KOPT-K1 (cell line): ENCODE measurements around the gene THSD8.

ENCODE experiments used
- H3K27ac ChIP-seq: fragments of 200-600 bp; sonication (generic); 2 replicates; pipeline ENCODE4 v1.5.1; 2016; ENCODE audit warnings: antibody characterized with exemption, mild to moderate bottlenecking, low read depth, low read length; ENCODE audit not compliant: poor library complexity, severe bottlenecking
- H3K36me3 ChIP-seq: fragments of 200-600 bp; sonication (generic); 2 replicates; pipeline ENCODE4 v1.5.1; 2017; ENCODE audit warnings: antibody characterized with exemption, mild to moderate bottlenecking, low read length, moderate library complexity; ENCODE audit not compliant: insufficient read depth
- H3K9me3 ChIP-seq: fragments of 200-600 bp; sonication (generic); 2 replicates; pipeline ENCODE4 v1.5.1; 2017; ENCODE audit warnings: antibody characterized with exemption, low read length, mild to moderate bottlenecking; ENCODE audit not compliant: insufficient read depth, poor library complexity, severe bottlenecking

THSD8 gene

DNA sequence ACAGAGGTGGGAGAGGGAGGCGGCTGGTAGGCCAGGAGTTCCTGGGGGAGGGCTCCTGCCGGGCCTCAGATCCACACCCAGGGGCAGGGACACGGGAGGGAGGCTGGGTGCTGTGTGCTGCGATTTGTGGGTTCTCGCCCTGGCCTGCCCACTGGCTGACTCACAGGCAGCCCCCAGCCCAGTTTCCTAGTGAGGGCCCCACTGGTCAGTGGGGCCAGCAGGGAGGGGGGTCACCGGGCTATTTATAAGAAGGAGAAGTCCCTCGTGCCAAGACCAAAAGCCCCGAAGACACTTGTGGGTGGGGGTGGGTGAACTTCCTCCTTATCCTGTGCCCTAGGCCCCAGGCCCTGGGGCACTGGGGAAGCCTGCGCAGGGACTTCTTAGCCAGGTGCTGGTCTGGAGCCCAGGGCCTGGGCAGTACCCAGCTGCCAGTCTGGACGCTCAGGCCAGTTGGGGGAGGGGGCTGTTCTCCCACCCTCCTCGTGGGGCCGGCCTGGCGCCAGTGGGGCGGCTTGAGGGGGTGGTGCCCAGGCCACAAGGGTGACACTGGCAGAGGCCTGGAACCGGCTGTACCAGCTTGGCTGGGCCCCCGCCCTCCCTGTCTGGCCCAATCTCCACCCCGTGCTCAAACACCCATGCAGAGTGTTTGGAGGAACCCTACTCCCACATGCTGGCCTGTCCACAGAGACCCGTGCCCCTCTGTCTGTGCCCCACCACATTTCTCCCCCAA is 15.6 kb upstream of the THSD8 start:
- Histone ChIP-seq H3K27ac (peak overlapping the region; percentile 99), H3K9me3 (no peaks in the 10 kb centered on the region), H3K36me3 (no peaks in the 10 kb centered on the region)

GRCh38 chr19:12786952-12787351 is 14.9 kb upstream of the THSD8 start:
- Histone ChIP-seq H3K9me3 (no peaks in the 10 kb centered on the region), H3K27ac (peak overlapping the region; percentile 99), H3K36me3 (no peaks in the 10 kb centered on the region)

GRCh38 chr19:12787458-12787857 is 14.4 kb upstream of the THSD8 start:
- Histone ChIP-seq H3K27ac (no peak overlapping the region), H3K36me3 (no peaks in the 10 kb centered on the region), H3K9me3 (no peaks in the 10 kb centered on the region)

DNA sequence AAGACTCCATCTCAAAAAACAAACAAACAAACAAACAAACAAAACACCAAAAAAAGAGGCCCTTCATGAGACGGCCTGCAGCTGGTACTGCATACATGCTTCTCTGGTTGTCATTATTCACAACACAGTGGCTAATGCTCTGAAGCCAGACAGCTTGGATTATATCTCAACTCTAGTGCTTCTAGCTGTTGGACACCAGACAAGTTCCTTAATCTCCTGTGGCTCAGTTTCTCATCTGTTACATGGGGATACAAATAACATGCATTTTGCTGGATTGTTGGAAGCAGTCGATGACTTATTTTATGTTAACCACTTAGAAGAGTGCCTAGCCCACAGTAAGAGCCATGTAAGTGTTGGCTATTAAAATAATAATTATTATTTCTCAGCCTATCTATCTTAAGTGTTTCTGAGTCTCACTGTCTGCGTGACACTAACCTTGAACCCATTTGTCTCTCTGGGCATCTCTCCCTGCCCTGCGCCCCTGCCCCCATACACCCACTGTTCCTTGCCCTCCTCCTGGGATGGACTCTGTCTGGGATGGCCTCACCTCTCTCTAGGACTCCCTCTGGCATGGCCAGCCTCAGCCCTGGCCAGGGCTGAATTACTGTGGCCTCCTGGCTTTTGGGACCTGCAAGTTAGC is 13.7 kb upstream of the THSD8 start:
- Histone ChIP-seq H3K9me3 (no peaks in the 10 kb centered on the region), H3K27ac (peak overlapping the region; percentile 94), H3K36me3 (no peaks in the 10 kb centered on the region)

DNA sequence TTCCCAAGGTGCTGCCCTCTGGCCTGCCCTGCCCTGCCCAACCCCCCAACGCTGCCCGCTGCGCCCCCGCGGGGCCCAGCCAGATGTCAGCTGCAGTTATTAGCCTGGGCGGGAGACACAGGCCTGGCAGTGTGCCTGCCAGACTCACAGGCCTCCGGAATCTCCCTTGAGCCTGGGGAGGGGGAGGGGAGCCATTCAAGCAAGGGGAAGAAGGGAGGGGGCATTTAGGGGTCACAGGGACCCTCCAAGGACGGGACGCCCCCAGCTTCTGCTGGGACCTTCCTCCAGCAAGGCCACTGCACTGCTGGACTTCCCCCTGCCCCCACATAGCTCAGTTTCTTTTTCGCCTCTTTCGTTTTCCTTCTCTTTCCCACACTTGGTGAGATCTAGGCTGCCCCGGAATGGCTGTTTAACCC is 13.2 kb upstream of the THSD8 start:
- Histone ChIP-seq H3K27ac (peak overlapping the region; percentile 94), H3K36me3 (no peaks in the 10 kb centered on the region)

GRCh38 chr19:12789098-12789903 is 12.6 kb upstream of the THSD8 start:
- H3K9me3 ChIP-seq: no peaks in the 10 kb centered on the region
- peak overlapping the region; percentile 94 for H3K27ac ChIP-seq
- no peaks in the 10 kb centered on the region for H3K36me3 ChIP-seq

More for the DNA sequence above, 13.2 kb upstream of the THSD8 start:
- no peaks in the 10 kb centered on the region for H3K9me3 ChIP-seq

DNA sequence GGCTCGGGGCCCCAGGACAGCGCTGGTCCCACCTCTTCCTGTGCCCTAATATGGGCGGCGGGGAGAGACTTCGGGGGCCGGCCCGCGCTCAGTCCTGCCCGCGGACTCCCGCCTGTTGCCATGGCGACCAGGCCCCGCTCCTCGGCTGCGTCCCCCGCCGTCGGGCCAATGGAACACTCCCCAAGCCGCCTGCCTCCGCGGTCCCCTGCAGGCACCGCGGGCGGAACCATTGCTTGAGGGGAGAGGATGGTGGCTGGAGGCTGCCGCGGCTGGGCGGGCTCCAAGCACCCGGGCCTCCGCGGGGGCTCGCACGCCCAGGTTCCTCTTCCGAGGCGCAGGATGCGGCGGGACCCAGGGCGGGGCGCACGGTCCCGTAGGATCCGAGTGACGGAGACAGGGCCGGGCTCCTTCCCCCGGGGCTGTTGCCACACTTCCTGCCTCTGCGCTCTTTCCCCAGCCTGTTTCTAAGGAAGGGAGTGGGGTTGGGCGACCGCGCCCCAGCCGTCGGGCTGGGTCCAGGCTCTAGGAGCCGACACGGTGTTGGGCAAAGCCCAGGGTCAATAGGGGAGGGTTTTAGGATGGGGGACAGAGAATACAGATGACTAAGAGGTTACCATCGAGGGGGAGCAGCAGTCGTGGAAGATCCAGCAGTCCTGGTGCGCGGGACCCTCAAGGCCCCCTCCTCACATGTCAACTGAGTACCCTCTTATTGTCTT is 11.8 kb upstream of the THSD8 start:
- Histone ChIP-seq H3K9me3 (no peaks in the 10 kb centered on the region), H3K36me3 (no peaks in the 10 kb centered on the region), H3K27ac (peak overlapping the region; percentile 94)

GRCh38 chr19:12790628-12791344 is 11.1 kb upstream of the THSD8 start:
- H3K27ac ChIP-seq: peak overlapping the region; percentile 94
- no peaks in the 10 kb centered on the region for H3K9me3 ChIP-seq
- H3K36me3 ChIP-seq: no peaks in the 10 kb centered on the region

GRCh38 chr19:12791345-12792050 is 10.4 kb upstream of the THSD8 start, which contains the start of gene JUNB:
TSS of gene JUNB (plus strand) at chr19:12791486. CDS start at chr19:12791772, 286 bp downstream.
- Histone ChIP-seq H3K36me3 (no peaks in the 10 kb centered on the region), H3K9me3 (no peaks in the 10 kb centered on the region), H3K27ac (peak within 1 kb of the TSS; percentile 94)

- Histone ChIP-seq H3K27ac (peak overlapping the region; percentile 94), H3K9me3 (no peaks in the 10 kb centered on the region), H3K36me3 (peaks cover 4% of the 10 kb centered on the region; the same call in 1 of the 2 replicates)
Observed at GRCh38 chr19:12792051-12792852, 9.6 kb upstream of the THSD8 start.

DNA sequence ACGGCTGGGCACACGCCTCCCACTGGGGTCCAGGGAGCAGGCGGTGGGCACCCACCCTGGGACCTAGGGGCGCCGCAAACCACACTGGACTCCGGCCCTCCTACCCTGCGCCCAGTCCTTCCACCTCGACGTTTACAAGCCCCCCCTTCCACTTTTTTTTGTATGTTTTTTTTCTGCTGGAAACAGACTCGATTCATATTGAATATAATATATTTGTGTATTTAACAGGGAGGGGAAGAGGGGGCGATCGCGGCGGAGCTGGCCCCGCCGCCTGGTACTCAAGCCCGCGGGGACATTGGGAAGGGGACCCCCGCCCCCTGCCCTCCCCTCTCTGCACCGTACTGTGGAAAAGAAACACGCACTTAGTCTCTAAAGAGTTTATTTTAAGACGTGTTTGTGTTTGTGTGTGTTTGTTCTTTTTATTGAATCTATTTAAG is 9.0 kb upstream of the THSD8 start:
- Histone ChIP-seq H3K27ac (peak overlapping the region; percentile 94), H3K9me3 (no peaks in the 10 kb centered on the region), H3K36me3 (peaks cover 4% of the 10 kb centered on the region; the same call in 1 of the 2 replicates)

GRCh38 chr19:12793290-12794195 is 8.3 kb upstream of the THSD8 start:
- peaks cover 4% of the 10 kb centered on the region; the same call in 1 of the 2 replicates for H3K36me3 ChIP-seq
- H3K9me3 ChIP-seq: no peaks in the 10 kb centered on the region
- peak overlapping the region; percentile 94 for H3K27ac ChIP-seq
